MM.1S (cell line): ENCODE data around the gene VEZT.

ENCODE experiments used
- CTCF ChIP-seq: fragments of 300-600 bp; sonication (generic); IDR thresholded peaks from 2 replicates; pipeline ENCODE4 v1.5.1; 2016; ENCODE audit warnings: antibody characterized with exemption, low read length, mixed read lengths
- EZH2 ChIP-seq: fragments of 300-600 bp; sonication (generic); optimal IDR thresholded peaks from 2 replicates; pipeline ENCODE3; 2017; ENCODE audit warnings: low read depth, mild to moderate bottlenecking, antibody characterized with exemption, low read length, mixed read lengths
- EZH2phosphoT487 ChIP-seq: fragments of 300-600 bp; sonication (generic); IDR thresholded peaks from 2 replicates; pipeline ENCODE4 v1.6.1; 2018; ENCODE audit warnings: antibody characterized with exemption, low read length

DNA sequence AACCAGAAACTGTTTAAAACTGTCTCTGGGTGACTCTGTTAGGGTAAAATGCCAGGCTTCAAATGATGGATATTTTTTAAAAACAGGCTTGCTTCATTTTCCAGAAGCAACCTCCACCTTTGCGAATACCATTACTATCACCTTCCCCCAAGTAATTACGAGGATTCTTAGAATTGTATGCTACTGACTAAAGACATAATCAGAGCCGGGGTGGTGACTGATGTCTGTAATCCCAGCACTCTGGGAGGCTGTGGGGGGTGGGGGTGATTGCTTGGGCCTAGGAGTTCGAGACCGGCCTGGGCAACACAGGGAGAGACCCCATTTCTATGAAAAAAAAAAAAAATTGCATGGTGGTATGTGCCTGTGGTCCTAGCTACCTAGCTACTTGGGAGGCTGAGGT, 38.6 kb upstream of the VEZT start:
- TF ChIP-seq CTCF (no peak), EZH2 (no peak), EZH2phosphoT487 (no peak)
